HG02588 (cell line): ENCODE measurements around the gene STRADA.

ENCODE experiments used
- ATAC-seq: cut with Tn5 transposase; IDR thresholded peaks from one replicate; pipeline ENCODE4 v1.9.1; 2021; ENCODE audit warnings: mild to moderate bottlenecking, moderate library complexity; ENCODE audit not compliant: unreplicated experiment

Gene STRADA, protein sequence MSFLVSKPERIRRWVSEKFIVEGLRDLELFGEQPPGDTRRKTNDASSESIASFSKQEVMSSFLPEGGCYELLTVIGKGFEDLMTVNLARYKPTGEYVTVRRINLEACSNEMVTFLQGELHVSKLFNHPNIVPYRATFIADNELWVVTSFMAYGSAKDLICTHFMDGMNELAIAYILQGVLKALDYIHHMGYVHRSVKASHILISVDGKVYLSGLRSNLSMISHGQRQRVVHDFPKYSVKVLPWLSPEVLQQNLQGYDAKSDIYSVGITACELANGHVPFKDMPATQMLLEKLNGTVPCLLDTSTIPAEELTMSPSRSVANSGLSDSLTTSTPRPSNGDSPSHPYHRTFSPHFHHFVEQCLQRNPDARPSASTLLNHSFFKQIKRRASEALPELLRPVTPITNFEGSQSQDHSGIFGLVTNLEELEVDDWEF

DNA sequence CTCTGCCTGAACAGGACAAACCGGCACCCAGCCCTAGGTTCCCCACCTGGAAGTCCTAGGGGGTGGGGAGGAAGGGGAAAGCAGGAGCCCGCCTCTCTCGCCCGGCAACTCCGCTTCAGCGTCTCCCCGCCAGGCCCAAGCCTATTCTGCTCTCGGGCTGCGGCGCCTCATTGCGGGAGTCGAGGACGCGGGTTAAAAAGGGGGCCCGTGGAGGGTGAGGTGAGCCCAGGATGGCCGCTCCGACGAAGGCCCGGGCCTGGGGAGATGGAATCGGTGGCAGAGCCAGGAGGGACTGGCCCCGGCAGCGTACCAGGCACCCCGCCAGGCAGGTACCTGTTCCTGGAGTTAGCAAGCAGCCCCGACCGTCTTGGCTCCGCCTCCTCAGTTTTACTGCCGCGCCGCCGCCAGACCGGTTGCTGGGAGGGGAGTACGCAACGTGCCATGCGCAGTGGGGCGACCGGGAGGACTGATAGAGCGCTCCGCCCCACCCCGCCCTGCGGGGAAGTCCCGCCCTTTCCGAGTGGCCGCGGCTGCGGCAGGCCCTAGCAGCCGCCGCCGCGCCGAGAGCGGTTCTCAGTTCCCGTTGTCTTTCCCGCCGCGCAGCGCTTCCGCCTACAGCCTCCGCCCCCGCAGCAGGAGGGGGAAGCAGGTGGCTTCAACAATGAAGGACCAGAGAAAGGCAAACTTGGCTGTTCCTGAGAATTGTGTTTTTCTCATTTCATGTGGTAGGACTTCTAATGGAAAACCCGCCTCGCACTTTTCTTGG lies at the start of gene STRADA:
Gene STRADA, minus strand, starts transcription at position 392 of the 766 bp plus-strand sequence. CDS start 13,430 bp downstream, outside the sequence.
- peak; percentile 80 for ATAC-seq

GRCh38 chr17:63790057-63790456 lies 48.5 kb upstream of the STRADA start:
- ATAC-seq, result no peak

- no peak for ATAC-seq
These were observed 45.5 kb upstream of the STRADA start for GRCh38 chr17:63786971-63787711.

DNA sequence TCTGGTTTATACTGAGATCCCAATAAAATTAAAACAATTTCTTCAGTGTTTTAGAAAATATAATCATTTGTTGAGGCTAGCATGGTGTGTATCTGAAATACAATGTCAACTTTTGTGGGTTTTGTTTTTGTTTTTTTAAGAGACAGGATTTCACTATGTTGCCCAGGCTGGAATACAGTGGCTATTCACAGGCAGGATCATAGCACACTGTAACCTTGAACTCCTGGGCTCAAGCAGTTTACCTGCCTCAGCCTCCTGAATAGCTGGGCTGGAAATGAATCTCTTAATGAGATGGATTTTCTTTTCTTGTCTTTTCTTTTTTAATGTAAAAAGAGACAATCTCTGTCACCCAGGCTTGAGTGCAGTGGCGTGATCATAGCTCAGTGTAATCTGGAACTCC lies 44.5 kb upstream of the STRADA start:
- ATAC-seq, result no peak

DNA sequence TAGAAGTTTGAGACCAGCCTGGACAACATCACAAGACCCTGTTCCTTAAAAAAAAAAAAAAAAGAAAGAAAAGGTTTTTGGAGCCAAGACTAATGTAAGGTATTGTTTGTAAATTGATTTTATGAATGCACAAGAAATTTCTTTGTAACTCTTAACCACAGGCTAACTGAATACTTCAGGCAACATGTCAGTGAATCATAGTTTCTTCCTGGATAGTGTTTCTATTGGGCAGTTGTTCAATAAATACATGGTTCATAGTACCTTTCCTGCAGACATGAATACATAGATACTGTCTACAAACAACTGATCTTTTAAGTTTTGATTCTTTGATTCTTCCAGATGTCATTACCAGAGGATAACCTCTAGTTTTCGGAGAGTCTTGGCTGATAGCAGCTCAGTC lies 44.0 kb upstream of the STRADA start:
- no peak for ATAC-seq

DNA sequence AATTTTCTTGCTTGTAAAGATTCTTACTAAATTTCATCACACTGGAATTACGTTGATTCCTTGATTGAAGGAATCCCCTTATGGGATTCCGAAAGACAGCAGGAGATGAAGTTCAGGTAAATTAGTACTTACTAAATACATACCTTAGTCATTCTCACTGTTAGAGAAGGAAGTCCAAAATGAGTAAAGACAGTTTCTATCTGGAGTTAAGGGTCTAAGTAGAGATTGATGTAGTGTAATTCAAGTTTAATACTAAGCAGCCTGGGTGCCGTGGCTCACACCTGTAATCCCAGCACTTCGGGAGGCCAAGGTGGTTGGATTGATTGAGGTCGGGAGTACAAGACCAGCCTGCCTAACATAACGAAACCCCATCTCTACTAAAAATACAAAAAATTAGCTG lies 41.9 kb upstream of the STRADA start:
- no peak for ATAC-seq

DNA sequence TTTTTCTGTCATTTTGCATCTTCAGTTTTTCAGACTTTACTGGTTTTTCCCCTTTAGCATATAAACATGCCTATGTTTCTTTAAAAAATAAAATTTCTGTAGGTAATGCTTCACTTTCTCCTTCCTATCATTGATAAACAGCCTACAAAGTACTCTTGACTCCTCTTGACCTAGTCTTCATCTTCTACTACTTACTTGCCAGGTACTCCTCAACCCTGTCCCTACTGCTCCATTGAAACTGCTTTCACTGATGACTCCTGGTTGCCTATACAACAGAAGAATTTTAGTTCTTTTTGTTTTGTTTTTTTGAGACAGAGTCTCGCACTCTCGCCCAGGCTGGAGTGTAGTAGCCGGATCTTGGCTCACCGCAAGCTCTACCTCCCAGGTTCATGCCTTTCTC lies 39.3 kb upstream of the STRADA start:
- no peak for ATAC-seq

GRCh38 chr17:63780507-63780906 lies 38.9 kb upstream of the STRADA start:
- ATAC-seq, result no peak

DNA sequence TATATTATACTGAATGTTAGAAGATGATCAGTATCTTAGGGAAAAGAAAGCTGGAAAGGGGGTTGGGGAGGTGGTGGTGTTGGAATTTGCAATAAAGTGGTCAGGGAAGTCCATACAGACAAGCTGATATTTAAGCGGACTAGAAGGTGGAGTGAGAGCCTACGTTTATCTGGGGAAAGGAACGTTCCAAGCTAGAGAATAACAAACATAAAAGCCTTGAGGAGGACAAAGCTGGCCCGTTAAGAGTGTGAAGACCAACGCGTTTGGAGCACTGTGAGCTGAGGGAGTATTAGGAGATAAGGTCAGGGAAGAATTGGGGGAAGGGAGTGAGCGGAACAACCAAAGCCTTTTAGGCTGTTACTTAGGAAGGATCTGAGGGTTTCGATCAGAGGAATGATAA lies 33.8 kb upstream of the STRADA start:
- no peak for ATAC-seq

GRCh38 chr17:63774969-63775265 lies 33.3 kb upstream of the STRADA start:
- ATAC-seq, result no peak

GRCh38 chr17:63774141-63774968 lies 32.8 kb upstream of the STRADA start, which contains the start of gene DDX42:
Gene DDX42, plus strand, starts transcription at chr17:63774170. Its CDS starts 12,880 bp downstream, at chr17:63787050.
- no peak for ATAC-seq

DNA sequence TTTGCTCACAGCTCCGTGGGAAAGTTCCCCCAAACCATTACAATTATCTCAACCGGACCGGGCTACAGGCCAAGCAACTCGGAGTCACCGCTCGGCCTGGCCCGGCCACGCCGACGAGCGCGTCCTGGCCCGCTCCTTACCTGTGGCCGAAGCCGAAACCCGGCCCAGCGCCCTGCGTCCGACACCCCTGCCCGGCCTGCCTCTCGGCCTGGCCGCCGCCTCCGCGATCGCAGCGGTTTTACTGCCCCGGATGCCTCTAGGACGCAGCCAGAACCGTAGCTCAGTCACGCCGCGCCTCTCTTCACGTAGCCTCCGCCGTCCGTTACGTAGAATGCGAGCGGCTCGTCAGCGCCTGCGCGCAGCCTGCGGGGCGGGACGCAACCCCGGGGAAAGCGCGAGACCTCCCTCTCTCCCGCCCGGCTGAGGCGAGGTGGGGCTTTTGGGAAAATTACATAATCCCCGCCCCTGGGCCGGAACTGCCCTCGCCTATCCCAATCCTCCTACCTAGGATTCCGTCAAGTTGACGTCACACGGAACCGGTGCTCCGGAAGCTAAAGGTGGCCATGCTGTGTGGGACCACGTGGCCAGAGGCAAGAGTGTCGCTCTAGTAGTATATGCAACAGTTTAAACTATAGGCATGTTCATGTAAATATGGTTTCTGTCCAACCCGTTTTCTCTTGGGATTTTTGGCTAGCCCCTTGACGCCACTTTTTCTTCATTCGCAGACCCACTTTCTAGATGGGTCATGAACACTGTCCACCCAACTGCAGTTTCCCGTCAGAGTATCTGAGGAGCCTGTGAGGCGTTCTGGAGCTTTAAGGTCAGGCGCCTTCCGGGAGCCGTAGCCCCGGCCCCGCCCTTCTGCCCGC lies 31.9 kb upstream of the STRADA start, which contains the start of gene CCDC47:
Gene CCDC47, minus strand, starts transcription at position 326 of the 869 bp plus-strand sequence. CDS start 7,422 bp downstream, outside the sequence.
- ATAC-seq, result peak; percentile 79

- no peak for ATAC-seq
These were observed 31.2 kb upstream of the STRADA start for GRCh38 chr17:63772801-63773271.

DNA sequence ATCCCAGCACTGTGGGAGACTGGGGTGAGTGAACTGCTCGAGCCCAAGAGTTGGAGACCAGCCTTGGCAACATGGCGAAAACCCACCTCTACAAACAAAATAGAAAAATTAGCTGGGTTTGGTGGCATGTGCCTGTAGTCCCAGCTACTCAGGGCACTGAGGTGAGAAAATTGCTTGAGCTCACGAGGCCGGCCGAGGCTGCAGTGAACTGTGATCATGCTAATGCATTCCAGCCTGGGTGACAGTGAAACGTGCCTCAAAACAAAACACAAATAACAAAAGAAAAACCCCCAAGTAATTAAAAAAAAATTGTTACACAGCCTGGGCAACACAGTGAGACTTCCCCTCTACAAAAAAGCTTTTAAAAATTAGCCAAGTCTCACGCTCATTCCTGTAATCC lies 26.8 kb upstream of the STRADA start:
- no peak for ATAC-seq

DNA sequence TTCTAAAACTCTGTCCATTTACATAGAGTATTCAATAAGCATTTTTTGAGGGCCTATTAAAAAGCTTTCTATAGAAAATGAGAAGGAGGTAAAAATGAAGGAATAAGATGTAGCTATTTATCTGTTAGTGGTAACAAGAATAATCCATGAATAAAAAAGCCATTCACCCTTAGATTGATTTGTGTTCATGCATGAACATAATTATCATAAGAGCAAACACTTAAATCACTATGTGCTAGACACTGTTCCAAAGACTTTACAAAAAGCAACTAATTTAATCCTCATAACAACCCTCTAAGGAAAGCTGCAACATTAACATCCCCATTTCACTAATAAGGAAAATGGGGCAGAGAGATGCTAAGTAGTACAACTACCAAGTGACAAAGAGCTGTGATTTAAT lies 25.2 kb upstream of the STRADA start:
- ATAC-seq, result no peak

DNA sequence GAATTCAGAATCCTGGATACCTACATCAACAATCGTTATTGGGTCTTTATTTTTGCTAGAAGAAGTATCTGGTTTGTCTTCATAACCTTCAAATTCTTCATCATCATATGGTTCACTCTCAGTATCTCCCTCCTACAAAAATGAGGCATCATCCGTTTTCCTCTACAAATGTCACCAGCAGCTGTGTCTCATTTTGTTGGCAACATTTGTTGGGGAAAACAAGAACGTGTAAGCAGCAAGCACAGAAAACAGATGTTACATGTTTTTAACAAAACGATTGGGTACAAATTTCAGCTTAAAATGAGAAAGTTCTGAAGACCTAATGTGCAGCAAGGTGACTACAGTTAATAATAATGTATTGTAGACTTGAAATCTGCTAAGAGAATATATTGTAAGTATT lies 23.1 kb upstream of the STRADA start:
- ATAC-seq, result no peak

- no peak for ATAC-seq
These were observed 20.8 kb upstream of the STRADA start for GRCh38 chr17:63762161-63763078.

GRCh38 chr17:63760771-63761539 lies 19.4 kb upstream of the STRADA start:
- ATAC-seq, result no peak
